Measurements from ENCODE around the gene GNAO1. TPM values are rescaled to one million over a fixed set of nuclear protein-coding genes. Genes with fewer than 3 reads are reported as not detected.

The GNAO1 gene
- total RNA-seq, 1 donor from 2014 or later: 13.0 TPM

DNA sequence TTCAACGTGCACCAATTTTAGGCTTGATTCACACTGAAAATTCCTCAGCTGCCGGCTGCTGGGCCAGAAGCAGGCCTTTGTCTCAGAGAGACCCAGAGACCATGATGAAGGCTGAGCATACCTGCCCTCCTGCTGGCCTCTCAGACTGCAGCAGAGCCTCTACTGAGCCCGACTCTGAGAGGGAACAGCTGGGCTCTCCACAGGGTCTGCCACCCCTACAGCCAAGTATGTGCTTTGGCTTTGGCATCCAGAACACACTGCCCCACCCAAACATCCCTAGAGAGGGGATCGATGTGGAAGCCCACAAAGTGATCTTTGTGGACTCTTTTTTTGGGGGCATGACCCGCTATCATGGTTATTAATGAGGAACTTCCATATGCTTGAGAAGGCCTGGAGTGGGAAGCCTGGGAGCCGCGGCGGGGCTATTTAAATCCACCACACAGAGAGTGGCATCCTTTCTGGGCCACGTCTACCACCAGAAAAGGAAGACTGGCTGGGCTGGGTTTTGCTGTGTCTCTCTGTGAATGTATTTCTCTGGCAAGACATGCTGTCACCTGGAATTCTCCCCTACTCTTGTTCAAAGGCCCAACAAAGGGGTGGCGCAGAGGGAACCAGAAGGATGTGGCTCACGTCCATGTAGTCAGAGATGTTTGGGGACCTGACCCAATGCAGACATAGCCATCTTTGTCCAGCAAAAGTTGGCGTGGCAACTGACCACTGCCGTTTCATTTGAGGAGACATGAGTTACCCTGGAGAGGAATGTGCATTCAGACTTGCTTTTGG, 69.3 kb downstream of the GNAO1 start:
- intact Hi-C loops (cut with DNase I): no loop called here
- DNase-seq (ENCODE audit: low spot score): no peak

DNA sequence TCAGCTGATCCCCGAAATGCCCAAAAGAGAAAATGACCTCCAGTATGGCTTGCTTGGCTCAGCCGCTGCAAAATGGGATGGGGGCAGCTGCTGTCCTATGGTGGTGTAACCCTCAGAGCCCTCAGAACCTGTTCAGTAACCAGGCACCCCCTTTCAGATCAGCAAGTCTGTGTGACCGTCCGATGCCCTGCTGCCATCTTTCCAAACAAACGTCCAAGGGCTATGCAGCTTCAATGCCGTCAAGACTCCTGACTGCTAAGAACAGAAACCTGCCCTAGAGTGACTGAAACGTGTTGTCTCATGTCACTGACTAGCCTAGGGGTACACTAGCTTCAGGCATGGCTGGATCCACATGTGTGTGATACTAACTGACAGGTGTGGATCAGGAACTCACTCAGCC, 70.4 kb downstream of the GNAO1 start:
- no peak for DNase-seq (ENCODE audit: low spot score)
- intact Hi-C loops (cut with DNase I): no loop called here

- intact Hi-C loops (cut with DNase I): no loop called here
- DNase-seq (ENCODE audit: low spot score): no peak
Observed at GRCh38 chr16:56262148-56262547, 70.9 kb downstream of the GNAO1 start.

DNA sequence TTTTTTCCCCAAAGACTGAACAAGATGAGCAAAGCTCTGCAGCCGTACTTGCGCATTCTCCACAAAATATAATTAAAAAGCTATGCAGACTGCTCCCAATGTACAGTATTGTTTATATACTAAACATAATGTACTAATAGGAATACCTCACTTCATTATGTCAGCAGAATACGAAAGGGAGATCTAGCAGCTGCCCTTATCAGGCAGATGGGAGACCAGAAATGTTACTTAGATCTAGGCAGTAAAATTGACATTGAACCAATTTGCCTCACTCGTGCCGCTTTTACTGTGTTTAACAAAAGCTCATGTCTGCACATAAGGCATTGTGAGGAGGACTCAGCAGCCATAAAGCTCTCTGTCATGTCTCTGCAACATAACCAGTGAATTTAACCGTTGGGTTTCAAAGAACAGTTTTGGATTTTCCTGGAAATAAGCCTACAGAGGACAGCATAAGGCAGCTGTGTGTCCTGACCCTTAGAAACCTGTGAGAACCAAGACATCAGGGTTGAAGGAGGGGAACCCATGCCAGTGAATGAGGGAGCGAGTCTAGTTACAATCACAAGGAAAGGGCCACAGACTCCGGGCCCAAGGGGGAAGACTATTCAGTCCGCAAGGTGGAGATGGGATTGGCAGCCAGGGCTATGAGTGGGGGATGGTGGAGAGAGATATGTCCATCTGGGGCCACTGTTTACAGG, 71.4 kb downstream of the GNAO1 start:
- DNase-seq (ENCODE audit: low spot score): no peak
- intact Hi-C loops (cut with DNase I): no loop called here

DNA sequence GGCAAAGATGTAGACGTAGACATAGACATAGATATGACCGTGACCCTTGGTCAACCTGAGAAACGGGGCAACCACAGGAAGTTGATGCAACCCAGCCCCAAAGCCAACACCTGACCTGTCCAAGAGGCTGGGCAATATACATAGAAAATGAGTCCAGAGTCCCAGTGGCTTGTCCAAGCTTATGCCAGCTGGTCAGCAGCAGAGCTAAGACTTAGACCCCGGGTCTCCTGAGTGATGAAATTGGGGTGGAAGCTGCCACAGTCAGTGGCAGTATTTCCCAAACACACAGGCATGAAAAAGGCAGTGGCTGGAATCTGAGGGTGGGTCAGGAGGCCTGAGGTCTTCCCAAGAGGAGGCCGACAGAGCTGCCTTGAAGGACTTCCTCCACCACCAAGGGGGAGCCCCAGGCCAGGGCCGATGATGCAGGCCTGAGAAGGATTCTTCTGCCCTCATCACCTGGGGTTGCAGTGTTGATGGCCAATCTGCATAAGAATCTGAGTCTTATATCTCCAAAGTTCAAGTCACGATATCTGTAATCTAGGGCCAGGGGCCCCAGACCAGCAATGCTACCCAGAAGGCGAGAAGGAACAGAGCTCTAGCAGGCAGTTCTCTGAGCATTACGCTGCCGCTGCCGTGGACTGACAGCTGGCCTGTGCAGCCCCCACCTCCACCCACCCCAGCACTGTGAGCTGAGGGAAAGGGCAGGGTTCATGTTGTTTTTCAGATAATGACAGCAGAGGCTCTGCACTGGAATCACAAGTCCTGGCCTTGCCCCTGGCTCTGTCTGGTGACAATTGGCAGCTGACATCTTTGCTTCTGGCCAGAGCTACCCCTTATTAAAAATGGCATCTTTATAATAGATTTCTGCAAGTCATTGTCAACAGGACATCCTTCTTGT, 72.7 kb downstream of the GNAO1 start:
- no peak for DNase-seq (ENCODE audit: low spot score)
- intact Hi-C loops (cut with DNase I): no loop called here

DNA sequence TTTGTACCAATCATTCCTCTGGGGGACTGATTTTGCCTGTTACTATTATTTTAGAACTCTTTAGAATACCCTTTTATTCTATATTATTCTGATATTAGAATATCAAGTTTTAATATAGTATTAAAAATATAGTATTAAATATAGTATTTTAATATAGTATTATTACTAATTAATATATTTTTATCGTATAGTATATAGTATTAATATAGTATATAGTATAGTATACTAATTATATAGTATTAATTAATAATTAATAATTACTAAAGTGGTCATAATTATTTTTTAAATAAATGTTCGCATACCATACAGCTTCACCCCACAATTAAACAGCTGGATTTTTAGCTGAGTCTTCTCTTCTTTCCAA, 73.3 kb downstream of the GNAO1 start:
- intact Hi-C loops (cut with DNase I): no loop called here
- DNase-seq (ENCODE audit: low spot score): no peak

- intact Hi-C loops (cut with DNase I): no loop called here
- DNase-seq (ENCODE audit: low spot score): no peak
Observed at GRCh38 chr16:56265184-56265583, 73.9 kb downstream of the GNAO1 start.

DNA sequence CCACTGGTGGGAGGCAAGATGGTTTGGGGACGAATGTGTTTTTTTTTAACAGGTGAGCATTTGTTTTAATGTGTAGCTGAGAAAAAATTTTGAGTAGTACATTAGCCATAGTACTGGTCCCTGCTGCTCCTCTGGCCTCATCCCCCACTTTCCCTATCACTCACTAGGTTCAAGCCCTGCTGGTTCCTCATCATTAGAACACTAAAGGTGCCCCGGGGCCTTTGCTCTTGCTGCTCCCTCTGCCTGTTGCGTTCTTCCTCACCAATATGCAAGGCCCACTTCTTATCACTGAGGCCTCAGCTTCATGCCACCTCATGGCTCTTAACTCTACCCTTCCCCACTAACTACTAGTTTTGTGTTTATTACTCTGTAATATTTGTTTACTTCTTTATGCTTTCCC, 74.5 kb downstream of the GNAO1 start:
- no peak for DNase-seq (ENCODE audit: low spot score)
- intact Hi-C loops (cut with DNase I): no loop called here

DNA sequence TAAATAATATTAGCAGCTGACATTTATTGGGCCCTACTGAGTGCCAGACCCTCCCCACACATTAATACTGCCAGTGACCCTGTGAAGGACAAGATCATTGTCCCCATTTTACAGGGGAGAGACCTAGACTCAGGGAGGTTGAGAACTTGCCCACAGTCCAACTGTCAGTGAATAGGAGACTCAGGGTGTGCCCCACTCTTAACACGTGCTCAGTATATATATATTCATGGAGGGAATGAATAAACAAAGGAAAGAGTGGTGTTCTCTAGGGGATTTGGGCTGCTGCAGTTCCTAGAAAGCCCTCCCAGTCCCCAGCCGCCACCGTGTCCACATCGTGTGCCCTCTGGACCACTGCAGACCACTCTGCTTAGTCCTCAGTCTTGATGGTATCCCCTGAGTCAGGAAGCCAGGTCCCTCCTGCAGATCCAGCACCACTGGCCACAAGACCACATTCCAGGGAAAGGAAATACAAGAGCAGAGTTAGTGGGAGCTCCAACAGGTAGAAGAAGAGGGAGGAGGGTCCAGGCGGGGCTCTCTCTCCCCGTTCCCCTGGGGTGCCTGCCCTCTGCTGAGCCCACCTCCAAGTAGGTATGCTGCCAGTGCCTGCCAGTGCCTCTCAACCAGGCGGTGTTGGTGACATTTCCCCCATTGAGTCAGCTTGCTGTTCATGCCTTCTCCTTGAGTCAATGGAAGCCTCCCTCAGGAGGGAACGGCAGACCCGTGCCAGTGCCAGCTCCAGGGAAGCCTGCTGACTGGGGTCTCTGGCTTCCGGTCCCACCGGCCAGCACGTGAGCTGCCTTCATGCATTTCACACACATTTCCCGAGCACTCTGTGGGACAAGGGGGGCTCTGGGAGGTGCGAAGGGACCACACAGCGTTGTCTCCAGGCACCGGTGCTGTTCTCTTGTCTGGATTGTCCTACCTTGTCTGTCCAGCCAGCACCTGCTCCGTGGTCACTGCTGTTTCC, 75.6 kb downstream of the GNAO1 start:
- no peak for DNase-seq (ENCODE audit: low spot score)
- intact Hi-C loops (cut with DNase I): no loop called here

GRCh38 chr16:56267888-56268287, 76.6 kb downstream of the GNAO1 start:
- intact Hi-C loops (cut with DNase I): no loop called here
- peak; percentile 65 for DNase-seq (ENCODE audit: low spot score)

DNA sequence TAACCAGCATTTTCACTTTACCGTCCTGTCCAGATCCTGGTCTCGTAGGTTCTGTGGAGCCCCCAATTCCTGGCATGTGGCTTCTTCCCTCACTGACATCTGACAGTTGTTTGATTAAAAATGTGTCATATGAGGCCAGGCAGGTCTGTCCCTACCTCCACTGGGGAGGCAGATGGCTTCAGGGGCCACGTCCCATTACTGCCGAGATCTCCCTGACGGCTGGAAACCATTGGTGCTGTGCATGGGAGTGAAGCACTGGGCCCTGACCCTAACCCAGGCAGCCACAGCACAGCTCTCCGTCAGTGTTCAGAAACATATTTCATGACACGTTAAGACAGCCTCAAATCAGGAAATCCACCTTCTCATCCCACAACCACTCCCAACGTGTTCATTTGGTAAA, 77.5 kb downstream of the GNAO1 start:
- DNase-seq (ENCODE audit: low spot score): peak; percentile 36
- intact Hi-C loops (cut with DNase I): no loop called here

DNA sequence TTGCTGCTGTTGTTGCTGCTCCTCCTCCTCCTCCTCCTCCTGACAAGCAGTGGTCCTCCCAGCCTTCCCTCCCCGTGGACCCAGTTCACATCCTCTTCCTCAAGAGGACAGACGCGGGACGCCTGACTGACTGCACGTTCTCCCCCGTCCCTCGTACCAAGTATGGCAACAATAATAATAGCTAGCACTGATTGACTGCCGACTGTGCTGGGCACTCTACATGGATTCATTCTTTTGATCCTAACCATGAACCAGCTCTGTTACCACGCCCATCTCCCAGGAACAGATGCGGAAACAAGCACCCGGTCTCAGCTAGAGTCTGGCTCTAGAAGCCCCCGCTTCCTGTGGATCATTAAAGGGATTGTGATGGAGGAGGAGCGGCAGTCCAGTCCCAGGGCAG, 78.0 kb downstream of the GNAO1 start:
- intact Hi-C loops (cut with DNase I): no loop called here

GRCh38 chr16:56269811-56270684, 78.8 kb downstream of the GNAO1 start:
- DNase-seq (ENCODE audit: low spot score): peak; percentile 76
- intact Hi-C loops (cut with DNase I): no loop called here

More for the DNA sequence above, 78.0 kb downstream of the GNAO1 start:
- DNase-seq (ENCODE audit: low spot score): peak; percentile 41

DNA sequence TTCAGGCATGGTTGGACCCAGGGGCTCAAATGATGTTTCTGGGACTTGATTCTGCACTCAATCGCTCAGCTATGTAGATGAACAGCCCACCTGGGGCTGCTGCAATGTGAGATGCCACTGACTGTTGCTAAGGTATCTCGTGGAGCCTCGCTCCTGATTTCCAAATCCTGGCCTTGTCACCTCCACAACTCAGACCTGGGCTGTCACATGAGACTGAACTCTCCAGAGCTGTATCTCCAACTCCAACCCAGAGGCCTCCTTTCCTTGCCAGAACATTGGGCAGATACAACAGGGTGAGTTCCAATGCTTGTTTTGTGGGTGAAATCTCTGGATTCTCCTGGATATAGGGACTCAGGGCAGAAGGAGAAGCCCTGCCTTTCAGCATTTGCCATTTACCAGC, 79.5 kb downstream of the GNAO1 start:
- intact Hi-C loops (cut with DNase I): no loop called here
- peak; percentile 38 for DNase-seq (ENCODE audit: low spot score)

- no peak for DNase-seq (ENCODE audit: low spot score)
- intact Hi-C loops (cut with DNase I): no loop called here
Observed at GRCh38 chr16:56272583-56272894, 81.2 kb downstream of the GNAO1 start.

GRCh38 chr16:56273615-56274014, 82.3 kb downstream of the GNAO1 start:
- intact Hi-C loops (cut with DNase I): no loop called here
- DNase-seq (ENCODE audit: low spot score): no peak

- no peak for DNase-seq (ENCODE audit: low spot score)
- intact Hi-C loops (cut with DNase I): no loop called here
Observed at GRCh38 chr16:56274369-56274768, 83.1 kb downstream of the GNAO1 start.

DNA sequence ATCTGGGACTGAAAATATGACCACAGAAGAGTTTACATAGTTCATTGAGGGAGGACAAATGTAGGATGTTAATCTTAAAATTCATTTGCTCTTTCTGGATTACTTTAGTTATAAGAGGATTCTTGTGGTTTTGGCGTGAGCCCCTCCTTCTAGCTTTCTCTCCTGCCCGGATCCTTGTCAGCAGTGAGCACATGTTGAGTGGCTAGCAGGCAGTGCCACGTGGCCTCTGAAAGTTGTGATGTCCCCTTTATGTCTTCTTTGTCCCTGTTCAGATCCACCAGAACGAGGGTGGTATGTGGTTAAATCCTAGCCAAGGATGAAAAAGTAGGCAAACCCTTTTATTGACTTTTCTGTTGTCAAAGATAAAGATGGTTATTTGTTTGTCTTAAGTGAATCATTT, 83.8 kb downstream of the GNAO1 start:
- intact Hi-C loops (cut with DNase I): no loop called here
- DNase-seq (ENCODE audit: low spot score): no peak
